GM12874 (cell line): ENCODE results near the gene DDX17.

ENCODE experiments used
- TF ChIP-seq, protein P1 (sequence below): IDR thresholded peaks from 2 replicates; pipeline ENCODE4 v1.5.1; 2011; ENCODE audit warnings: low read depth, mild to moderate bottlenecking, control low read depth, low read length, moderate library complexity; ENCODE audit not compliant: insufficient read depth

The DDX17 gene

DNA sequence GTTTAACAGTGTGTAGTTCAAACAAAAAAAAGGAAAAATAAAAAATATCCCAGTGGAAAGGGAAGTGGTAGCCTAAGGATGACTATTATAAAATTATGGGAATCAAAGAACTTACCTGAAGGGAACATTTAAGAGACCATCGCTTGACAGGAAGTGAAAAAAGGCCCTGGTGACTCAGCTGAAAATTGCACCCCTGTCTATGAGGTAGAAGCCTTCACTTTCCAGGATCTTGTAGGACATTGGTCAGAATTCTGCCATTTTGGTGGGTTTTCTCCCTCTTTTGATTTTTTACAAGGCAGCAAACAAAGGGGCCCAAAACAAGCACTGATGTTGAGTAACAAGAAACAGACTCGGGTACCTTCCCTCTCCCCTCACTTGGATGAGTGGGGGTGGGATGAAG lies 15.6 kb downstream of the DDX17 start:
- TF ChIP-seq, protein P1, sequence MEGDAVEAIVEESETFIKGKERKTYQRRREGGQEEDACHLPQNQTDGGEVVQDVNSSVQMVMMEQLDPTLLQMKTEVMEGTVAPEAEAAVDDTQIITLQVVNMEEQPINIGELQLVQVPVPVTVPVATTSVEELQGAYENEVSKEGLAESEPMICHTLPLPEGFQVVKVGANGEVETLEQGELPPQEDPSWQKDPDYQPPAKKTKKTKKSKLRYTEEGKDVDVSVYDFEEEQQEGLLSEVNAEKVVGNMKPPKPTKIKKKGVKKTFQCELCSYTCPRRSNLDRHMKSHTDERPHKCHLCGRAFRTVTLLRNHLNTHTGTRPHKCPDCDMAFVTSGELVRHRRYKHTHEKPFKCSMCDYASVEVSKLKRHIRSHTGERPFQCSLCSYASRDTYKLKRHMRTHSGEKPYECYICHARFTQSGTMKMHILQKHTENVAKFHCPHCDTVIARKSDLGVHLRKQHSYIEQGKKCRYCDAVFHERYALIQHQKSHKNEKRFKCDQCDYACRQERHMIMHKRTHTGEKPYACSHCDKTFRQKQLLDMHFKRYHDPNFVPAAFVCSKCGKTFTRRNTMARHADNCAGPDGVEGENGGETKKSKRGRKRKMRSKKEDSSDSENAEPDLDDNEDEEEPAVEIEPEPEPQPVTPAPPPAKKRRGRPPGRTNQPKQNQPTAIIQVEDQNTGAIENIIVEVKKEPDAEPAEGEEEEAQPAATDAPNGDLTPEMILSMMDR: no peak

DNA sequence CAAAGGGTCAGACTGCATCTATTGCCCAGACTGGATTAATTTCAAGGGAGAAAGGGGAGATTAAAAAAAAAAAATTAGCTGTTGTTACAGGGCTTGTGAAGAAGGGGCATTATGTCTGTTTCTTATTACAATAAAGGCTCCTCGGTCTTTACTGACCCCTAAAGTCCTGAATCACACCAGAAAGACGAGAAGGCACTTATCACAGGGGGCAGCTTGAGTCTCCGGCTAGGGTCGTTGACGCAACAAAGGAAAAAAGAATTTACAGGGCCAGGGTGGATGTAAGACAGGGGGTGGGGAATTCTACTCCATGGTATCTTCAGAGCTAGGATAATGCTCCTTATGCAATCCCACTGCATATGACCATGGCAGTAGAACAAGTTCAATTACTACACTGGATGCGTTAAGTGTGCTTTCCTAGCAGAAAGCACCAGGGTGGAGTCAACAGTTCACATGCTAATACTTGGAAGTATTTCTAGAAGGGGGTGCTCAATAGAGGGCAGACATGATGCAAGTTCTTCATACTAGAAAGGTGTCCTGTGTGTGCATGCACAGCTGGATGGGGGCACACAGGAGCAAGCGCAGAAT lies 16.5 kb downstream of the DDX17 start:
- TF ChIP-seq, protein P1: no peak

DNA sequence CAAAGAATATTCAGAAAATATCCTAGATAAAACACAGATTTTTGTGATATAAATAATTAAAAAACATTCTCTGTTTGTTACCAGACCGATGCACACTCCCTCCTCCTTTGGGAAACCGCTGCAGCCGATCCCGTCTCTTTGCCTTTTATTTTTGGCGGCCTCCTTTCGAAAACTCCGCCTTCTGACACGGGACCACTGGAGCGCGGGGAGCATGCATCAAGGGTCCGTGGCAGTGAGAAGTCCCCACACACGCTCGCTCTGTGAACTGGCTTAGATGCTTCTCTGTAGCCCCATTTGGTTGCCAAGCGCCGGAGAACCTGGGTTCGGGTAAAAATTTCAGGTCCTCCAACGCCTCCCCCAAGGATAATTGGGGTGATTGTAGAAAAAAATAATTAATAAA lies 17.0 kb downstream of the DDX17 start:
- TF ChIP-seq, protein P1: no peak

DNA sequence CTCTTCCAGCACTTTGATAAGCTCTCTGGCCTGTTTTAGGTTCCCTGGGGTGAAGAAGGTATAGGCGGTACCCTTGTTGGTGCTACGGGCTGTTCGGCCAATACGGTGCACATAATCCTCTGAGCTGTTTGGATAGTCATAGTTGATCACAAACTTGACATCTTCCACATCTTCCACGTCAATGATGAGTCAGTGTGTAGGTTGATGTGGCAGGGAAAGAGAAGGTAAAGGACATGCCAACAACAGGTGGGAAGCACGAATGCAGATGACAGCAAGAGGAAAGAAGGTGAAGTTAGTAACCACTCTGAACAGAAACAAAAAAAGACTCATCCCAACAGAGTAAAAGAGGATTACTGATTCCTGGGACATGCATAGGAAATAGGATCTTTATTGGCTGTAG lies 18.2 kb downstream of the DDX17 start:
- TF ChIP-seq, protein P1: no peak

DNA sequence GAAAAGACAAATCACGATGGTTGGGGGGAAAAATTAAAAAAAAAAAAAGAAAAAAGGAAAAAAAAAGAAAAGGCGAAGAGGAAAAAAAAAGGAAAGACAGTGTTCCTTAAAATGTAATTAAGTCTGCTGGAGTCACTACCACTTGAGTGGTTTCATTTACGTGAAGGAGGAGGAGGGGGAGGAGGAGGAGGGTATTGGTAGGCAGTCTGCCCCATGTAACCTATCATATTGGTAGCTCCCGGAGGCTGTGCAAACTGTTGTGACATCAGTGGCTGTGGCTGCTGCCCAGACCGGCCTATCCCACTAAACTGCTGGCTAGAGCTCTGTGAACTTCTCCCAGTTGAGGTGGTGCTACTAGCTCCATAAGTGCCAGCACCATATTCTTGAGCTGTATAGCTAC lies 20.3 kb downstream of the DDX17 start:
- TF ChIP-seq, protein P1: no peak

DNA sequence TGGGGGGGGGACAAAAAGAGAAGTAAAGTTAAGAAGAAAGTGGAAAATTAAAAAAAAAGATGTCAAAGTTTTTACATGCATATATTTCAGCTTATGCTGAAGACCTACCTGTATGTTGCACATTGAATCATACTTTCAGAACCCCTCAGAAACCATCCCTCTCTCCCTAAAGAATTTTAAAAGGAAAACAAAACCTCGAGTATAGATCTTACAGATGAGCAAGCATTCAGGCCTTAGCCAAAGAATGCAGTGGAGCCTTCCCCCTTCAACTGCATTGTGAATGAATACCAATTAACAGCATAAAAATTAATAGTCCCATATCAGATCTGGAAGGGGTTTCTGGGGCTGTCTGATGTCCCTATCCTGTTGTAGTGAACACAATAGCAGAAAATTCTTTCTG lies 21.9 kb downstream of the DDX17 start:
- TF ChIP-seq, protein P1: no peak

GRCh38 chr22:38482662-38483308 lies 23.3 kb downstream of the DDX17 start:
- TF ChIP-seq, protein P1: no peak
